Cardiac muscle cell (in vitro differentiated cells and primary cell): ENCODE measurements around the gene PPP1CA. TPM values are rescaled to one million over a fixed set of nuclear protein-coding genes. Genes with fewer than 3 reads are reported as not detected.

ENCODE experiments used
- DNase-seq, 2 donors: peaks; one replicate each; pipeline versions ENCODE4 v3.0.0 to v3.0.0-alpha.2; 2010 to 2017; ENCODE audit warnings: low read depth in 1 of 2, low spot score in 1 of 2
- H3K27ac ChIP-seq: fragments of 200-600 bp; sonication (generic); 2 replicates; pipeline ENCODE4 v1.5.1; 2016
- H3K27me3 ChIP-seq: fragments of 200-600 bp; sonication (generic); 2 replicates; pipeline ENCODE4 v1.6.0; 2016; ENCODE audit warnings: control low read depth
- H3K36me3 ChIP-seq: fragments of 200-600 bp; sonication (generic); 2 replicates; pipeline ENCODE4 v1.5.1; 2016; ENCODE audit warnings: control low read depth
- H3K4me1 ChIP-seq: fragments of 200-600 bp; sonication (generic); 2 replicates; pipeline ENCODE4 v1.8.1; 2017; ENCODE audit warnings: low read depth, mild to moderate bottlenecking, mixed run types
- H3K4me3 ChIP-seq: fragments of 200-600 bp; sonication (generic); 2 replicates; pipeline ENCODE4 v1.5.1; 2016; ENCODE audit warnings: mild to moderate bottlenecking
- H3K9me3 ChIP-seq: fragments of 200-600 bp; sonication (generic); 2 replicates; pipeline ENCODE4 v1.5.1; 2017; ENCODE audit warnings: low read depth, mild to moderate bottlenecking, control low read depth
- polyA plus RNA-seq: library from polyadenylated mRNA; unstranded; fragments of >200 nt; fragmentation: Nextera tagmentation; extraction: Ambion mirVana; gene quantifications from 2 replicates; pipeline ENCODE4 v1.2.1, GENCODE V29; 2016
- total RNA-seq: library from RNA; depleted of rRNA; stranded (reverse); fragments of >200 nt; gene quantifications from 2 replicates; pipeline ENCODE4 v1.2.3, GENCODE V29; 2016
- TF ChIP-seq, protein P1 (sequence below): IDR thresholded peaks from 2 replicates; pipeline ENCODE4 v1.5.1; 2012; ENCODE audit warnings: low read depth, mild to moderate bottlenecking, low read length

The PPP1CA gene
- total and polyA plus RNA-seq, 2 experiments from 2014 or later, result 142 to 235 TPM

- H3K4me3 ChIP-seq, result no peak overlapping the region
- no peaks in the 10 kb centered on the region for H3K27me3 ChIP-seq
- peaks cover 7% of the 10 kb centered on the region for H3K4me1 ChIP-seq
- DNase-seq, result no peak
- H3K36me3 ChIP-seq, result no peaks in the 10 kb centered on the region
- H3K9me3 ChIP-seq, result no peaks in the 10 kb centered on the region
- TF ChIP-seq, protein P1, sequence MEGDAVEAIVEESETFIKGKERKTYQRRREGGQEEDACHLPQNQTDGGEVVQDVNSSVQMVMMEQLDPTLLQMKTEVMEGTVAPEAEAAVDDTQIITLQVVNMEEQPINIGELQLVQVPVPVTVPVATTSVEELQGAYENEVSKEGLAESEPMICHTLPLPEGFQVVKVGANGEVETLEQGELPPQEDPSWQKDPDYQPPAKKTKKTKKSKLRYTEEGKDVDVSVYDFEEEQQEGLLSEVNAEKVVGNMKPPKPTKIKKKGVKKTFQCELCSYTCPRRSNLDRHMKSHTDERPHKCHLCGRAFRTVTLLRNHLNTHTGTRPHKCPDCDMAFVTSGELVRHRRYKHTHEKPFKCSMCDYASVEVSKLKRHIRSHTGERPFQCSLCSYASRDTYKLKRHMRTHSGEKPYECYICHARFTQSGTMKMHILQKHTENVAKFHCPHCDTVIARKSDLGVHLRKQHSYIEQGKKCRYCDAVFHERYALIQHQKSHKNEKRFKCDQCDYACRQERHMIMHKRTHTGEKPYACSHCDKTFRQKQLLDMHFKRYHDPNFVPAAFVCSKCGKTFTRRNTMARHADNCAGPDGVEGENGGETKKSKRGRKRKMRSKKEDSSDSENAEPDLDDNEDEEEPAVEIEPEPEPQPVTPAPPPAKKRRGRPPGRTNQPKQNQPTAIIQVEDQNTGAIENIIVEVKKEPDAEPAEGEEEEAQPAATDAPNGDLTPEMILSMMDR, result no peak
- no peak overlapping the region for H3K27ac ChIP-seq
These were observed 22.4 kb upstream of the PPP1CA start for GRCh38 chr11:67423891-67424613.

DNA sequence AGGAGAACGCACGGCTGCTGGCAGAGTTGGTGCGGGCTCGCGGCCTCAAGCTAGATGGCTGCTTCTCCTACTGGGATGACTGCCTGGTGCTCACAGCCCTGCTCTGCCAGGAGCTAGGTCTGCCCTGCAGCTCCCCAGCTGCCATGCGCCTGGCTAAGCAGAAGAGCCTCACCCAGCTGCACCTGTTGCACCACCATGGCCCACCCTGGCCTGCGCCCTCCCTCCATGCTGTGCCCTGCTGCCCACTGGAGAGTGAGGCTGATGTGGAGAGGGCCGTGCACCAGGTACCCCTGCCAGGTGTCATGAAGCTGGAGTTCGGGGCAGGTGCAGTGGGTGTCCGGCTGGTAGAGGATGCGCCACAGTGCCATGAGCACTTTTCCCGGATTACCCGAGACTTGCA is 21.8 kb upstream of the PPP1CA start:
- TF ChIP-seq, protein P1, result no peak
- Histone ChIP-seq H3K36me3 (no peaks in the 10 kb centered on the region), H3K27me3 (no peaks in the 10 kb centered on the region), H3K4me1 (peaks cover 7% of the 10 kb centered on the region), H3K4me3 (no peak overlapping the region), H3K9me3 (no peaks in the 10 kb centered on the region), H3K27ac (no peak overlapping the region)
- DNase-seq, result no peak

GRCh38 chr11:67422891-67423290 is 21.2 kb upstream of the PPP1CA start:
- Histone ChIP-seq H3K27ac (no peak overlapping the region), H3K9me3 (no peaks in the 10 kb centered on the region), H3K27me3 (no peaks in the 10 kb centered on the region), H3K4me1 (peaks cover 7% of the 10 kb centered on the region), H3K4me3 (no peak overlapping the region), H3K36me3 (no peaks in the 10 kb centered on the region)
- no peak for DNase-seq
- TF ChIP-seq, protein P1, result no peak

- Histone ChIP-seq H3K27ac (no peak overlapping the region), H3K36me3 (no peaks in the 10 kb centered on the region), H3K4me3 (no peak overlapping the region), H3K27me3 (no peaks in the 10 kb centered on the region), H3K4me1 (peaks cover 7% of the 10 kb centered on the region), H3K9me3 (no peaks in the 10 kb centered on the region)
- no peak for DNase-seq
- TF ChIP-seq, protein P1, result no peak
These were observed 19.9 kb upstream of the PPP1CA start for GRCh38 chr11:67421430-67422031.

DNA sequence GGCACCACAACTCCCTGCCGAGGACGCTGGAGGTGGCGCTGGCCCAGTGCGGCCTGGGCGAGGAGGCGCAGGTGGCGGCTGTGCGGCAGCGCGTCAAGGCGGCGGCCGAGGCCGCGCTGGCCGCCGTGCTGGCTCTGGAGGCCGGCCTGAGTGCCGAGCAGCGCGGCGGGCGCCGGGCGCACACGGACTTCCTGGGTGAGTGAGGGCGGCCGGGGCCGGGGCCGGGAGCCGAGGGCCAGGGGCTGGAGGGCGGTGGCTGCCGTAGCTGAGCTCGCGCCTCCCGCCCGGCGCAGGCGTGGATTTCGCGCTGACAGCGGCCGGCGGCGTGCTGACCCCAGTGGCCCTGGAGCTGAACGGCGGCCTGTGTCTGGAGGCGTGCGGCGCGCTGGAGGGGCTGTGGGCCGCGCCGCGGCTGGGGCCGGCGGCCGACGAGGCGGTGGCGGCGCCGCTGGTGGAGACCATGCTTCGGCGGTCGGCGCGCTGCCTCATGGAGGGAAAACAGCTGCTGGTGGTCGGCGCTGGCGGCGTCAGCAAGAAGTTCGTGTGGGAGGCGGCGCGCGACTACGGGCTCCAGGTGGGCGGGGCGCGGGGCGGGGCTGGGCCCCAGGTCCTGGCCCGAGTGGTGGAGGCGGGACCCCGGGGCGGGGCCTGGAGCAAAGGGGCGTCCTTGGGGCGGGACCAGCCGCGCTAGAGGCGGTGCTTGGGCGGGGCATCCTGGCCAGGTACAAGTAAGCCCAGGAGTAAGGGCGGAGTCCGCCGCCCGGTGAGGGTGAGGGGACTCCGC is 19.2 kb upstream of the PPP1CA start:
- H3K36me3 ChIP-seq, result no peaks in the 10 kb centered on the region
- no peaks in the 10 kb centered on the region for H3K27me3 ChIP-seq
- DNase-seq, result peak; percentile 95 to 96
- H3K9me3 ChIP-seq, result no peaks in the 10 kb centered on the region
- peaks cover 7% of the 10 kb centered on the region for H3K4me1 ChIP-seq
- peak overlapping the region; percentile 82 for H3K27ac ChIP-seq
- H3K4me3 ChIP-seq, result peak overlapping the region; percentile 32
- TF ChIP-seq, protein P1, result no peak
